Caco-2 (cell line): ENCODE measurements around the gene RAB6B. TPM values are rescaled to one million over a fixed set of nuclear protein-coding genes. Genes with fewer than 3 reads are reported as not detected.
"Not testable (repeated sequence)": the region's sequence is repeated elsewhere in the genome, so short reads cannot be mapped to it uniquely, and the experiment has no call there.

ENCODE experiments used
- BruUV-seq: library from RNA; stranded (reverse); fragments of 400-500 nt; replicated peaks from 2 replicates; lab custom pipeline; 2021; lab: Mats Ljungman, UMichigan
- CTCF ChIA-PET: fragments of 300-600 bp; sonication (Branson Sonifier 250); formaldehyde crosslinking; loops from one replicate; lab custom pipeline; 2022; ENCODE audit warnings: antibody characterized with exemption; lab: Charles Lee
- POLR2A ChIA-PET: fragments of 300-600 bp; sonication (Branson Sonifier 250); formaldehyde crosslinking; loops from one replicate; lab custom pipeline; 2022; ENCODE audit warnings: antibody characterized with exemption; lab: Charles Lee
- DNase-seq, 2 experiments: peaks; one replicate each; pipeline versions ENCODE4 v3.0.0 to v3.0.0-alpha.2; 2020 to 2022
- H3K27me3 ChIP-seq: replicated peaks from 2 replicates; pipeline ENCODE4 v1.6.0; 2011; ENCODE audit warnings: low read length; ENCODE audit not compliant: control insufficient read depth, insufficient read depth
- H3K36me3 ChIP-seq: 2 replicates; pipeline ENCODE4 v1.5.1; 2011; ENCODE audit warnings: low read length; ENCODE audit not compliant: control insufficient read depth, insufficient read depth
- H3K4me1 ChIP-seq: fragments of 250-450 bp; sonication (Bioruptor Pico); 2 replicates; pipeline ENCODE4 v1.5.1; 2020; ENCODE audit warnings: mild to moderate bottlenecking
- H3K4me3 ChIP-seq: 2 replicates; pipeline ENCODE4 v1.5.1; 2011; ENCODE audit warnings: low read depth, mild to moderate bottlenecking, control low read depth, low read length
- H3K9me3 ChIP-seq: fragments of 250-450 bp; sonication (Bioruptor Pico); 2 replicates; pipeline ENCODE4 v1.5.1; 2020; ENCODE audit warnings: mild to moderate bottlenecking, moderate library complexity
- H3K27ac Mint-ChIP-seq: one replicate; pipeline ENCODE4 v1.8.0; 2022; ENCODE audit warnings: mixed read lengths; ENCODE audit not compliant: unreplicated experiment
- H3K27me3 Mint-ChIP-seq: one replicate; pipeline ENCODE4 v1.8.0; 2022; ENCODE audit warnings: mixed read lengths; ENCODE audit not compliant: insufficient read depth, unreplicated experiment
- H3K36me3 Mint-ChIP-seq: one replicate; pipeline ENCODE4 v1.8.0; 2022; ENCODE audit warnings: mild to moderate bottlenecking, mixed read lengths; ENCODE audit not compliant: insufficient read depth, unreplicated experiment
- H3K4me1 Mint-ChIP-seq: one replicate; pipeline ENCODE4 v1.8.0; 2022; ENCODE audit warnings: low read depth, mixed read lengths; ENCODE audit not compliant: unreplicated experiment
- H3K4me3 Mint-ChIP-seq: one replicate; pipeline ENCODE4 v1.8.0; 2022; ENCODE audit warnings: mild to moderate bottlenecking, moderate library complexity, mixed read lengths; ENCODE audit not compliant: unreplicated experiment
- H3K9me3 Mint-ChIP-seq: one replicate; pipeline ENCODE4 v1.8.0; 2022; ENCODE audit warnings: mixed read lengths; ENCODE audit not compliant: unreplicated experiment
- intact Hi-C: fragments of 100-400 bp; cut with micrococcal nuclease; formaldehyde crosslinking; loops from one replicate; pipeline ENCODE4 v1.10.0; 2022; ENCODE audit not compliant: unreplicated experiment
- total RNA-seq: library from RNA; stranded (reverse); gene quantifications from 2 replicates; pipeline ENCODE4 v1.2.3, GENCODE V29; 2022
- TF ChIP-seq, protein P1 (sequence below), 2 experiments: fragments of 200-600 bp in 1 of 2; IDR thresholded peaks; 1 replicate in 1 of 2; 2 replicates in 1 of 2; pipeline versions ENCODE4 v1.5.1 to v1.8.0; 2011 to 2022; ENCODE audit warnings: antibody characterized with exemption in 1 of 2, control low read depth in 1 of 2, inconsistent platforms in 1 of 2, low read depth in 1 of 2, low read length in 1 of 2, mild to moderate bottlenecking in 1 of 2, moderate library complexity in 1 of 2; ENCODE audit not compliant: insufficient read depth in 1 of 2, severe bottlenecking in 1 of 2, unreplicated experiment in 1 of 2

Gene RAB6B
- total RNA-seq, 1 experiment from 2014 or later = 3.2 TPM

GRCh38 chr3:133781570-133781969 lies 114.1 kb downstream of the RAB6B start:
- H3K9me3 Mint-ChIP-seq = no peaks in the 10 kb centered on the region
- no peaks in the 10 kb centered on the region for H3K4me1 ChIP-seq
- no peaks in the 10 kb centered on the region for H3K36me3 ChIP-seq
- no peaks in the 10 kb centered on the region for H3K9me3 ChIP-seq
- no peak overlapping the region for H3K4me3 ChIP-seq
- H3K27me3 Mint-ChIP-seq = no peaks in the 10 kb centered on the region
- TF ChIP-seq, protein P1, sequence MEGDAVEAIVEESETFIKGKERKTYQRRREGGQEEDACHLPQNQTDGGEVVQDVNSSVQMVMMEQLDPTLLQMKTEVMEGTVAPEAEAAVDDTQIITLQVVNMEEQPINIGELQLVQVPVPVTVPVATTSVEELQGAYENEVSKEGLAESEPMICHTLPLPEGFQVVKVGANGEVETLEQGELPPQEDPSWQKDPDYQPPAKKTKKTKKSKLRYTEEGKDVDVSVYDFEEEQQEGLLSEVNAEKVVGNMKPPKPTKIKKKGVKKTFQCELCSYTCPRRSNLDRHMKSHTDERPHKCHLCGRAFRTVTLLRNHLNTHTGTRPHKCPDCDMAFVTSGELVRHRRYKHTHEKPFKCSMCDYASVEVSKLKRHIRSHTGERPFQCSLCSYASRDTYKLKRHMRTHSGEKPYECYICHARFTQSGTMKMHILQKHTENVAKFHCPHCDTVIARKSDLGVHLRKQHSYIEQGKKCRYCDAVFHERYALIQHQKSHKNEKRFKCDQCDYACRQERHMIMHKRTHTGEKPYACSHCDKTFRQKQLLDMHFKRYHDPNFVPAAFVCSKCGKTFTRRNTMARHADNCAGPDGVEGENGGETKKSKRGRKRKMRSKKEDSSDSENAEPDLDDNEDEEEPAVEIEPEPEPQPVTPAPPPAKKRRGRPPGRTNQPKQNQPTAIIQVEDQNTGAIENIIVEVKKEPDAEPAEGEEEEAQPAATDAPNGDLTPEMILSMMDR (IDR thresholded peaks at IDR 0.05; ENCODE audit: insufficient read depth in 1 of 2, low read depth in 1 of 2, low read length in 1 of 2, severe bottlenecking in 1 of 2, unreplicated experiment in 1 of 2) = no peak
- no peaks in the 10 kb centered on the region for H3K27me3 ChIP-seq
- no TSS peak for BruUV-seq
- no peaks in the 10 kb centered on the region for H3K36me3 Mint-ChIP-seq
- intact Hi-C loops = no loop called here
- ChIA-PET POLR2A (no interaction called here), CTCF (no interaction called here)
- no peak overlapping the region for H3K4me3 Mint-ChIP-seq
- DNase-seq = no peak
- no peak overlapping the region for H3K27ac Mint-ChIP-seq
- H3K4me1 Mint-ChIP-seq = no peaks in the 10 kb centered on the region

DNA sequence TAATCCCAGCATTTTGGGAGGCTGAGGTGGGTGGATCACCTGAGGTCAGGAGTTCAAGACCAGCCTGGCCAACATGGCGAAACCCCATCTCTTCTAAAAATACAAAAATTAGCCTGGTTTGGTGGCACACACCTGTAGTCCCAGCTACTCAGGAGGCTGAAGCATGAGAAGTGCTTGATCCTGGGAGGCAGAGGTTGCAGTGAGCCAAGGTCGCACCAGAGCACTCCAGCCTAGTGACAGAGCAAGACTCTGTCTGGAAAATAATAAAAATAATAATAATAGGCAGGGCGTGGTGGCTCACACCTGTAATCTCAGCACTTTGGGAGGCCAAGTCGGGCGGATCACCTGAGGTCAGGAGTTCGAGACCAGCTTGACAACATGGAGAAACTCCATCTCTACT lies 114.9 kb downstream of the RAB6B start:
- DNase-seq, BruUV-seq, H3K4me3 Mint-ChIP-seq, H3K4me1 ChIP-seq, H3K27me3 Mint-ChIP-seq, H3K36me3 ChIP-seq, H3K36me3 Mint-ChIP-seq, H3K4me3 ChIP-seq, CTCF ChIA-PET, H3K4me1 Mint-ChIP-seq, H3K27ac Mint-ChIP-seq, intact Hi-C loops, H3K27me3 ChIP-seq, H3K9me3 Mint-ChIP-seq, H3K9me3 ChIP-seq, POLR2A ChIA-PET: not testable (repeated sequence)

DNA sequence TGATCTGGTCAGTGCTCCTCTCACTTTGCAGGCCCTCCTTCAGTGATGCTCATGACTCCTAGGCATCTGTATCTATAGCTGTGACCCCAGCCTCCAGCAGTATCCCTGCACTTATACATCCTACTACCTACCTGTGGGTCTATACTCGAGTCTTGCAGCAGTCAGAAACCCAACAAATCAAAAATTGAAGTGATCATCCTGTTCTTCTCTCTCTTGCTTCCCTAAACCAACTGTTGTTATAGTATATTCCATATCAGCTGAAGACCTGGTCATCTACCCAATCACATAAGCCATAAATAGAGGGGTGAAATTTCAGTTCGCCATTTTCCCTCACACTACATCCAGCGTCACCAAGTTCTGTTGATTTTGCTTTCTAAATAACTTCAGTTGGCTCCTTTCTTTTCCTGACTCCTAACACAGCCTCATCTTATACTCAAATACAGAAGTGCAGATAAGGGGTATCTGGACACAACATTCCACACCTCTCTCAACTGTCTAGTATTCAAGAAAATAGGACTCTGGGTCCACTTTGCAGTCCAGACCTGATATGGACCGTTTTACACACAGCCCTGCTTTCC lies 116.0 kb downstream of the RAB6B start:
- Mint-ChIP-seq H3K4me1 (no peaks in the 10 kb centered on the region), H3K27ac (no peak overlapping the region), H3K4me3 (no peak overlapping the region), H3K36me3 (no peaks in the 10 kb centered on the region), H3K27me3 (no peaks in the 10 kb centered on the region), H3K9me3 (no peaks in the 10 kb centered on the region)
- POLR2A ChIA-PET = no interaction called here
- H3K27me3 ChIP-seq = no peaks in the 10 kb centered on the region
- TF ChIP-seq, protein P1 (IDR thresholded peaks at IDR 0.05; ENCODE audit: insufficient read depth in 1 of 2, low read depth in 1 of 2, low read length in 1 of 2, severe bottlenecking in 1 of 2, unreplicated experiment in 1 of 2) = no peak
- no peaks in the 10 kb centered on the region for H3K4me1 ChIP-seq
- CTCF ChIA-PET = no interaction called here
- no peak overlapping the region for H3K4me3 ChIP-seq
- H3K9me3 ChIP-seq = no peaks in the 10 kb centered on the region
- intact Hi-C loops = no loop called here
- BruUV-seq = no TSS peak
- no peaks in the 10 kb centered on the region for H3K36me3 ChIP-seq
- no peak for DNase-seq
